Measurements from ENCODE around the gene OR13C3.

DNA sequence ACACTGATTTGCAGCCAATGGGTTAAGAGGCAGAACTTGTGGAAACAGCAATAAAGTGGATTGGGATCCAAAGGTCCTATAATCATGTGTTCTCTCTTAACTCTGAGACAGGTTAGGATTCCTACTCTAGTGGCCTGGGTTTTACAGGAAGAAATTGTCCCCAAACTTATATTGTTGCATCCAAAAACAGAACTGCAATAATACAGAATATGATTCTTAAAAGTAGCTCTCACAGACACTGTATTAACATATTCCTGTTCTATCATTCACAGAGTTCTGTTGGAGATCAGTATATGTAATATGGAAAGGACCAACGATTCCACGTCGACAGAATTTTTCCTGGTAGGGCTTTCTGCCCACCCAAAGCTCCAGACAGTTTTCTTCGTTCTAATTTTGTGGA lies 32.2 kb upstream of the OR13C3 start, which contains the start of gene OR13C8:
- TF ChIP-seq GABPA (IDR thresholded peaks at IDR 0.05 in 1 of 2, conservative IDR thresholded peaks at IDR 0.05 in 1 of 2) (no peak), SP1 (IDR thresholded peaks at IDR 0.05) (no peak), FOXA1 (IDR thresholded peaks at IDR 0.05) (no peak), RAD21 (IDR thresholded peaks at IDR 0.05) (no peak), JUND (IDR thresholded peaks at IDR 0.05) (no peak), EGR1 (IDR thresholded peaks at IDR 0.05; ENCODE audit: low read depth in 2 of 2) (no peak), RXRA (IDR thresholded peaks at IDR 0.05) (no peak)
- TF ChIP-seq, protein P1, sequence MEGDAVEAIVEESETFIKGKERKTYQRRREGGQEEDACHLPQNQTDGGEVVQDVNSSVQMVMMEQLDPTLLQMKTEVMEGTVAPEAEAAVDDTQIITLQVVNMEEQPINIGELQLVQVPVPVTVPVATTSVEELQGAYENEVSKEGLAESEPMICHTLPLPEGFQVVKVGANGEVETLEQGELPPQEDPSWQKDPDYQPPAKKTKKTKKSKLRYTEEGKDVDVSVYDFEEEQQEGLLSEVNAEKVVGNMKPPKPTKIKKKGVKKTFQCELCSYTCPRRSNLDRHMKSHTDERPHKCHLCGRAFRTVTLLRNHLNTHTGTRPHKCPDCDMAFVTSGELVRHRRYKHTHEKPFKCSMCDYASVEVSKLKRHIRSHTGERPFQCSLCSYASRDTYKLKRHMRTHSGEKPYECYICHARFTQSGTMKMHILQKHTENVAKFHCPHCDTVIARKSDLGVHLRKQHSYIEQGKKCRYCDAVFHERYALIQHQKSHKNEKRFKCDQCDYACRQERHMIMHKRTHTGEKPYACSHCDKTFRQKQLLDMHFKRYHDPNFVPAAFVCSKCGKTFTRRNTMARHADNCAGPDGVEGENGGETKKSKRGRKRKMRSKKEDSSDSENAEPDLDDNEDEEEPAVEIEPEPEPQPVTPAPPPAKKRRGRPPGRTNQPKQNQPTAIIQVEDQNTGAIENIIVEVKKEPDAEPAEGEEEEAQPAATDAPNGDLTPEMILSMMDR (IDR thresholded peaks at IDR 0.05; ENCODE audit: low read depth, low read length, missing input control), result no peak
- TF ChIP-seq, protein P2, sequence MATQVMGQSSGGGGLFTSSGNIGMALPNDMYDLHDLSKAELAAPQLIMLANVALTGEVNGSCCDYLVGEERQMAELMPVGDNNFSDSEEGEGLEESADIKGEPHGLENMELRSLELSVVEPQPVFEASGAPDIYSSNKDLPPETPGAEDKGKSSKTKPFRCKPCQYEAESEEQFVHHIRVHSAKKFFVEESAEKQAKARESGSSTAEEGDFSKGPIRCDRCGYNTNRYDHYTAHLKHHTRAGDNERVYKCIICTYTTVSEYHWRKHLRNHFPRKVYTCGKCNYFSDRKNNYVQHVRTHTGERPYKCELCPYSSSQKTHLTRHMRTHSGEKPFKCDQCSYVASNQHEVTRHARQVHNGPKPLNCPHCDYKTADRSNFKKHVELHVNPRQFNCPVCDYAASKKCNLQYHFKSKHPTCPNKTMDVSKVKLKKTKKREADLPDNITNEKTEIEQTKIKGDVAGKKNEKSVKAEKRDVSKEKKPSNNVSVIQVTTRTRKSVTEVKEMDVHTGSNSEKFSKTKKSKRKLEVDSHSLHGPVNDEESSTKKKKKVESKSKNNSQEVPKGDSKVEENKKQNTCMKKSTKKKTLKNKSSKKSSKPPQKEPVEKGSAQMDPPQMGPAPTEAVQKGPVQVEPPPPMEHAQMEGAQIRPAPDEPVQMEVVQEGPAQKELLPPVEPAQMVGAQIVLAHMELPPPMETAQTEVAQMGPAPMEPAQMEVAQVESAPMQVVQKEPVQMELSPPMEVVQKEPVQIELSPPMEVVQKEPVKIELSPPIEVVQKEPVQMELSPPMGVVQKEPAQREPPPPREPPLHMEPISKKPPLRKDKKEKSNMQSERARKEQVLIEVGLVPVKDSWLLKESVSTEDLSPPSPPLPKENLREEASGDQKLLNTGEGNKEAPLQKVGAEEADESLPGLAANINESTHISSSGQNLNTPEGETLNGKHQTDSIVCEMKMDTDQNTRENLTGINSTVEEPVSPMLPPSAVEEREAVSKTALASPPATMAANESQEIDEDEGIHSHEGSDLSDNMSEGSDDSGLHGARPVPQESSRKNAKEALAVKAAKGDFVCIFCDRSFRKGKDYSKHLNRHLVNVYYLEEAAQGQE (IDR thresholded peaks at IDR 0.05), result no peak
- TF ChIP-seq, protein P3, sequence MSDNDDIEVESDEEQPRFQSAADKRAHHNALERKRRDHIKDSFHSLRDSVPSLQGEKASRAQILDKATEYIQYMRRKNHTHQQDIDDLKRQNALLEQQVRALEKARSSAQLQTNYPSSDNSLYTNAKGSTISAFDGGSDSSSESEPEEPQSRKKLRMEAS (IDR thresholded peaks at IDR 0.05), result no peak
- TF ChIP-seq, protein P4, sequence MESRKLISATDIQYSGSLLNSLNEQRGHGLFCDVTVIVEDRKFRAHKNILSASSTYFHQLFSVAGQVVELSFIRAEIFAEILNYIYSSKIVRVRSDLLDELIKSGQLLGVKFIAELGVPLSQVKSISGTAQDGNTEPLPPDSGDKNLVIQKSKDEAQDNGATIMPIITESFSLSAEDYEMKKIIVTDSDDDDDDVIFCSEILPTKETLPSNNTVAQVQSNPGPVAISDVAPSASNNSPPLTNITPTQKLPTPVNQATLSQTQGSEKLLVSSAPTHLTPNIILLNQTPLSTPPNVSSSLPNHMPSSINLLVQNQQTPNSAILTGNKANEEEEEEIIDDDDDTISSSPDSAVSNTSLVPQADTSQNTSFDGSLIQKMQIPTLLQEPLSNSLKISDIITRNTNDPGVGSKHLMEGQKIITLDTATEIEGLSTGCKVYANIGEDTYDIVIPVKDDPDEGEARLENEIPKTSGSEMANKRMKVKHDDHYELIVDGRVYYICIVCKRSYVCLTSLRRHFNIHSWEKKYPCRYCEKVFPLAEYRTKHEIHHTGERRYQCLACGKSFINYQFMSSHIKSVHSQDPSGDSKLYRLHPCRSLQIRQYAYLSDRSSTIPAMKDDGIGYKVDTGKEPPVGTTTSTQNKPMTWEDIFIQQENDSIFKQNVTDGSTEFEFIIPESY (IDR thresholded peaks at IDR 0.05), result no peak
- TF ChIP-seq, protein P5, sequence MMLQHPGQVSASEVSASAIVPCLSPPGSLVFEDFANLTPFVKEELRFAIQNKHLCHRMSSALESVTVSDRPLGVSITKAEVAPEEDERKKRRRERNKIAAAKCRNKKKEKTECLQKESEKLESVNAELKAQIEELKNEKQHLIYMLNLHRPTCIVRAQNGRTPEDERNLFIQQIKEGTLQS (IDR thresholded peaks at IDR 0.05), result no peak

All from liver (tissue), 3 donors.